Activated B cell treated with CpG ODN at 0.5 μM for 24 hours (primary cell): ENCODE results near the gene ZNF574. TPM values are rescaled to one million over a fixed set of nuclear protein-coding genes. Genes with fewer than 3 reads are reported as not detected.

Experiments used
- ATAC-seq: fragments of 200-7000 bp; cut with Tn5 transposase; one replicate; pipeline ENCODE4 v1.10.0; 2021; ENCODE audit warnings: low read depth, mild to moderate bottlenecking, moderate library complexity
- CTCF ChIA-PET: fragments of 350-600 bp; sonication (Branson Sonifier 250); formaldehyde crosslinking; loops from one replicate; lab custom pipeline; 2021; ENCODE audit warnings: antibody characterized with exemption; lab: Charles Lee
- POLR2A ChIA-PET: fragments of 350-600 bp; sonication (Branson Sonifier 250); formaldehyde crosslinking; loops from one replicate; lab custom pipeline; 2021; ENCODE audit warnings: antibody characterized with exemption; lab: Charles Lee
- DNase-seq: peaks from one replicate; pipeline ENCODE4 v3.0.0; 2022
- H3K27ac Mint-ChIP-seq: one replicate; pipeline ENCODE4 v1.8.0; 2020; ENCODE audit warnings: mixed read lengths
- H3K27me3 Mint-ChIP-seq: one replicate; pipeline ENCODE4 v1.8.0; 2021; ENCODE audit warnings: mixed read lengths
- H3K36me3 Mint-ChIP-seq: one replicate; pipeline ENCODE4 v1.8.0; 2021; ENCODE audit warnings: low read depth, mixed read lengths
- H3K4me1 Mint-ChIP-seq: one replicate; pipeline ENCODE4 v1.8.0; 2021; ENCODE audit warnings: mixed read lengths
- H3K4me3 Mint-ChIP-seq: one replicate; pipeline ENCODE4 v1.8.0; 2020; ENCODE audit warnings: mild to moderate bottlenecking, mixed read lengths
- H3K9me3 Mint-ChIP-seq: one replicate; pipeline ENCODE4 v1.8.0; 2020; ENCODE audit warnings: mixed read lengths
- CTCF ChIP-seq: fragments of 200-600 bp; IDR thresholded peaks from one replicate; pipeline ENCODE4 v1.8.0; 2022; ENCODE audit warnings: antibody characterized with exemption, mild to moderate bottlenecking
- intact Hi-C: fragments of 100-400 bp; cut with micrococcal nuclease; formaldehyde crosslinking; loops from one replicate; pipeline ENCODE4 v1.15.1; 2024
- total RNA-seq: library from RNA; stranded (reverse); gene quantifications from 2 replicates; pipeline ENCODE4 v1.2.3, GENCODE V29; 2022

ZNF574 gene
- total RNA-seq, 1 donor from 2014 or later: 29.6 TPM

GRCh38 chr19:42126574-42126973 lies 50.6 kb downstream of the ZNF574 start:
- Mint-ChIP-seq H3K27ac (peak overlapping the region; percentile 96), H3K36me3 (peaks cover 91% of the 10 kb centered on the region), H3K27me3 (no peaks in the 10 kb centered on the region), H3K4me1 (peaks cover 87% of the 10 kb centered on the region), H3K4me3 (peak overlapping the region; percentile 80), H3K9me3 (no peaks in the 10 kb centered on the region)
- intact Hi-C loops: no loop called here
- ATAC-seq (no peak), DNase-seq (no peak)
- TF ChIP-seq CTCF: no peak
- ChIA-PET POLR2A (interaction anchor here (0.6 to 17.5 kb wide), 3 partner anchors 14 to 117 kb away, joined by 4 to 1230 read pairs (median 21); partner anchors contain the start of gene GSK3A), CTCF (interaction anchor here (22.2 kb wide), 1 partner anchor 14 kb away, joined by 426 read pairs; no protein-coding TSS in a partner anchor)

GRCh38 chr19:42129399-42130253 lies 53.7 kb downstream of the ZNF574 start:
- ATAC-seq: peak; percentile 75
- H3K9me3 Mint-ChIP-seq: no peaks in the 10 kb centered on the region
- POLR2A ChIA-PET: interaction anchor here (0.5 to 17.5 kb wide), 26 partner anchors 10 to 779 kb away, joined by 3 to 1230 read pairs (median 5); partner anchors contain the start of genes CD79A, CIC, DEDD2 and GSK3A
- no peaks in the 10 kb centered on the region for H3K27me3 Mint-ChIP-seq
- peaks cover 86% of the 10 kb centered on the region for H3K36me3 Mint-ChIP-seq
- H3K4me1 Mint-ChIP-seq: peaks cover 74% of the 10 kb centered on the region
- peak overlapping the region; percentile 95 for H3K4me3 Mint-ChIP-seq
- CTCF ChIA-PET: interaction anchor here (0.5 to 22.2 kb wide), 5 partner anchors 9 to 306 kb away, joined by 3 to 426 read pairs (median 3); no protein-coding TSS in a partner anchor
- no peak for TF ChIP-seq CTCF
- intact Hi-C loops: loop anchor here (1.0 to 5.0 kb wide), 7 partner anchors 8 to 293 kb away; partner anchors contain the start of genes DEDD2 and GSK3A
- peak; percentile 85 for DNase-seq
- peak overlapping the region; percentile 96 for H3K27ac Mint-ChIP-seq

GRCh38 chr19:42130254-42130573 lies 54.2 kb downstream of the ZNF574 start:
- Mint-ChIP-seq H3K27ac (peak overlapping the region; percentile 96), H3K4me3 (peak overlapping the region; percentile 95), H3K4me1 (peaks cover 74% of the 10 kb centered on the region), H3K36me3 (peaks cover 83% of the 10 kb centered on the region), H3K9me3 (no peaks in the 10 kb centered on the region), H3K27me3 (no peaks in the 10 kb centered on the region)
- no peak for DNase-seq
- intact Hi-C loops: loop anchor here (5.0 kb wide), 1 partner anchor 33 kb away; no protein-coding TSS in a partner anchor
- no peak for TF ChIP-seq CTCF
- no peak for ATAC-seq
- ChIA-PET CTCF (interaction anchor here (0.9 to 22.2 kb wide), 2 partner anchors 18 to 28 kb away, joined by 3 to 426 read pairs; no protein-coding TSS in a partner anchor), POLR2A (interaction anchor here (1.0 to 17.5 kb wide), 11 partner anchors 18 to 234 kb away, joined by 4 to 1230 read pairs (median 10); partner anchors contain the start of genes GSK3A and ZNF574)

Other genes starting within 250 kb of the ZNF574 start
- not detected in 2 replicates for gene LYPD4, start 231.5 kb upstream of the ZNF574 start, total RNA-seq
- gene DMRTC2, start 231.1 kb upstream of the ZNF574 start, total RNA-seq: not detected in 2 replicates
- gene RPS19, start 215.9 kb upstream of the ZNF574 start, total RNA-seq: 4,196 and 4,853 TPM in 2 replicates
- 889 and 943 TPM in 2 replicates for gene CD79A, start 198.9 kb upstream of the ZNF574 start, total RNA-seq
- gene ARHGEF1, start 193.0 kb upstream of the ZNF574 start, total RNA-seq: 351 and 418 TPM in 2 replicates
- gene ERFL, start 147.7 kb upstream of the ZNF574 start, total RNA-seq: 0.64 and 1.1 TPM in 2 replicates
- 96.7 and 102 TPM in 2 replicates for gene RABAC1, start 116.8 kb upstream of the ZNF574 start, total RNA-seq
- gene ATP1A3, start 81.9 kb upstream of the ZNF574 start, total RNA-seq: 1.4 and 1.8 TPM in 2 replicates
- 0.09 and 0.15 TPM in 2 replicates for gene GRIK5, start 6.0 kb upstream of the ZNF574 start, total RNA-seq
- 508 and 577 TPM in 2 replicates for gene POU2F2, start 56.3 kb downstream of the ZNF574 start, total RNA-seq
- 26.1 and 29.0 TPM in 2 replicates for gene DEDD2, start 141.5 kb downstream of the ZNF574 start, total RNA-seq
- gene ZNF526, start 144.1 kb downstream of the ZNF574 start, total RNA-seq: 19.6 and 22.7 TPM in 2 replicates
- 38.2 and 38.6 TPM in 2 replicates for gene GSK3A, start 166.4 kb downstream of the ZNF574 start, total RNA-seq
- 47.9 and 48.1 TPM in 2 replicates for gene ERF, start 179.0 kb downstream of the ZNF574 start, total RNA-seq
- gene CIC, start 193.1 kb downstream of the ZNF574 start, total RNA-seq: 85.4 and 96.5 TPM in 2 replicates
- 0.20 and 0.33 TPM in 2 replicates for gene PRR19, start 226.0 kb downstream of the ZNF574 start, total RNA-seq
- gene PAFAH1B3, start 226.5 kb downstream of the ZNF574 start, total RNA-seq: 22.7 and 25.9 TPM in 2 replicates
- not detected in 2 replicates for gene TMEM145, start 237.1 kb downstream of the ZNF574 start, total RNA-seq
- 13.0 and 15.1 TPM in 2 replicates for gene MEGF8, start 249.5 kb downstream of the ZNF574 start, total RNA-seq